Measurements from ENCODE around the gene CFAP20DC. TPM values are rescaled to one million over a fixed set of nuclear protein-coding genes. Genes with fewer than 3 reads are reported as not detected.

Gene CFAP20DC
- polyA plus RNA-seq, 2 of the 4 experiments (the other 2 are of a cell fraction) = 2.5 to 6.0 TPM

GRCh38 chr3:58993547-58993946 is 56.3 kb downstream of the CFAP20DC start:
- TF ChIP-seq PBX3 (IDR thresholded peaks at IDR 0.05) (no peak), RCOR1 (IDR thresholded peaks at IDR 0.05; ENCODE audit: low read depth, low read length) (no peak), KDM5A (IDR thresholded peaks at IDR 0.05) (no peak)
- no peak for DNase-seq (ENCODE audit: low read depth in 1 of 2, low spot score in 1 of 2)
- CTCF ChIA-PET = interaction anchor here (0.6 to 1.5 kb wide), 4 partner anchors 13 to 779 kb away, joined by 3 to 12 read pairs (median 4); no protein-coding TSS in a partner anchor
- H3K4me3 ChIP-seq = no peak overlapping the region
- ATAC-seq = no peak
- WGBS (ENCODE audit: missing lambda C conversion rate) = 53% methylated on average over 2 of the region's 2 CpGs
- POLR2A ChIA-PET = no interaction called here
- no peak overlapping the region for H3K4me2 ChIP-seq
- H3K4me1 ChIP-seq = peaks cover 9% of the 10 kb centered on the region
- H3K9me3 ChIP-seq = no peaks in the 10 kb centered on the region
- no peak overlapping the region for H3K27ac ChIP-seq
- FAIRE-seq = no peak

- TF ChIP-seq JUNB (IDR thresholded peaks at IDR 0.05) (no peak), USF2 (IDR thresholded peaks at IDR 0.05) (no peak), EHMT2 (IDR thresholded peaks at IDR 0.05; ENCODE audit: low read depth) (no peak), FOSB (CRISPR knock-in tag; IDR thresholded peaks at IDR 0.05) (no peak), POLR2AphosphoS2 (conservative IDR thresholded peaks at IDR 0.05; ENCODE audit: low read length) (no peak), ZFP36 (IDR thresholded peaks at IDR 0.05; ENCODE audit: borderline replicate concordance, partially characterized antibody) (no peak), HOXB13 (CRISPR knock-in tag; IDR thresholded peaks at IDR 0.05; ENCODE audit: low read depth) (no peak), MYC (IDR thresholded peaks at IDR 0.05; ENCODE audit: borderline replicate concordance, low read length) (no peak), RNF2 (IDR thresholded peaks at IDR 0.05; ENCODE audit: borderline replicate concordance, low read depth) (no peak), HOXA7 (CRISPR knock-in tag; IDR thresholded peaks at IDR 0.05) (no peak), RCOR1 (IDR thresholded peaks at IDR 0.05; ENCODE audit: low read depth, low read length) (no peak), HMGXB4 (CRISPR knock-in tag; IDR thresholded peaks at IDR 0.05; ENCODE audit: borderline replicate concordance) (no peak), ATOH8 (CRISPR knock-in tag; IDR thresholded peaks at IDR 0.05; ENCODE audit: low read depth) (no peak), NFE2L2 (conservative IDR thresholded peaks at IDR 0.05; ENCODE audit: low read length) (no peak), TFCP2L1 (CRISPR knock-in tag; IDR thresholded peaks at IDR 0.05) (no peak)
- peaks cover 1% of the 10 kb centered on the region; the same call in 1 of the 3 replicates for H3K9me3 ChIP-seq
- no peak for DNase-seq (ENCODE audit: low read depth in 1 of 2, low spot score in 1 of 2)
- CTCF ChIA-PET = no interaction called here
- 77% methylated on average over 5 of the region's 5 CpGs for WGBS (ENCODE audit: missing lambda C conversion rate)
- no peak overlapping the region for H3K4me2 ChIP-seq
- no peak overlapping the region for H3K27ac ChIP-seq
- H3K4me3 ChIP-seq = no peak overlapping the region
- POLR2A ChIA-PET = no interaction called here
- H3K4me1 ChIP-seq = no peaks in the 10 kb centered on the region
- FAIRE-seq = no peak
- ATAC-seq = no peak
These were observed 58.2 kb downstream of the CFAP20DC start for GRCh38 chr3:58991623-58992022.

GRCh38 chr3:58991026-58991425 is 58.8 kb downstream of the CFAP20DC start:
- no peak for DNase-seq (ENCODE audit: low read depth in 1 of 2, low spot score in 1 of 2)
- Histone ChIP-seq H3K4me2 (no peak overlapping the region), H3K4me1 (no peaks in the 10 kb centered on the region), H3K4me3 (no peak overlapping the region), H3K27ac (no peak overlapping the region), H3K9me3 (peaks cover 5% of the 10 kb centered on the region; the same call in 1 of the 3 replicates)
- no peak for FAIRE-seq
- no peak for ATAC-seq
- ChIA-PET POLR2A (no interaction called here), CTCF (no interaction called here)
- TF ChIP-seq CHD2 (IDR thresholded peaks at IDR 0.05; ENCODE audit: low read length, partially characterized antibody) (no peak), FOSB (CRISPR knock-in tag; IDR thresholded peaks at IDR 0.05) (no peak), ELK1 (IDR thresholded peaks at IDR 0.05; ENCODE audit: low read depth, low read length) (no peak)

Data from A549 (cell line).